Esophagus muscularis mucosa (tissue), 3 donors: ENCODE measurements around the gene FOXK1.

Experiments used
- CTCF ChIP-seq, 3 experiments: fragments of 200-600 bp in 2 of 3; fragments of 450-650 bp in 1 of 3; sonication (generic) in 2 of 3; IDR thresholded peaks; one replicate each; pipeline ENCODE4 v1.5.1; 2017 to 2019; ENCODE audit warnings: antibody characterized with exemption in 3 of 3, mild to moderate bottlenecking in 2 of 3, moderate library complexity in 1 of 3
- EP300 ChIP-seq: sonication (generic); formaldehyde crosslinking; IDR thresholded peaks from one replicate; pipeline ENCODE4 v1.6.1; 2017; ENCODE audit warnings: antibody characterized with exemption

GRCh38 chr7:4769761-4770160 lies 87.7 kb downstream of the FOXK1 start:
- TF ChIP-seq CTCF (IDR thresholded peaks at IDR 0.05) (no peak), EP300 (no peak)
